DOHH2 (cell line): ENCODE measurements around the gene BNC2.

Source experiments
- H3F3A ChIP-seq: fragments of 200-600 bp; sonication (generic), shearing (Covaris generic); 2 replicates; pipeline ENCODE4 v1.6.0; 2016; ENCODE audit warnings: antibody characterized with exemption, mild to moderate bottlenecking; ENCODE audit not compliant: control insufficient read depth, insufficient read depth
- H3K27ac ChIP-seq: fragments of 200-600 bp; sonication (generic); 2 replicates; pipeline ENCODE4 v1.5.1; 2014; ENCODE audit warnings: low read depth, mild to moderate bottlenecking, low read length, moderate library complexity
- H3K27me3 ChIP-seq: fragments of 200-600 bp; sonication (generic); 2 replicates; pipeline ENCODE4 v1.6.1; 2014; ENCODE audit warnings: mild to moderate bottlenecking, low read length, mixed read lengths; ENCODE audit not compliant: control insufficient read depth
- H3K36me3 ChIP-seq: fragments of 200-600 bp; sonication (generic); 2 replicates; pipeline ENCODE4 v1.6.1; 2014; ENCODE audit warnings: mild to moderate bottlenecking, low read length, moderate library complexity, mixed read lengths; ENCODE audit not compliant: control insufficient read depth
- H3K4me1 ChIP-seq: fragments of 200-600 bp; sonication (generic); 2 replicates; pipeline ENCODE4 v1.6.1; 2014; ENCODE audit warnings: mild to moderate bottlenecking, low read length, mixed read lengths; ENCODE audit not compliant: control insufficient read depth
- H3K4me2 ChIP-seq: fragments of 200-600 bp; sonication (generic); 2 replicates; pipeline ENCODE4 v1.6.0; 2014; ENCODE audit warnings: mild to moderate bottlenecking, low read length, moderate library complexity
- H3K4me3 ChIP-seq: fragments of 200-600 bp; sonication (generic); 2 replicates; pipeline ENCODE4 v1.5.1; 2014; ENCODE audit warnings: mild to moderate bottlenecking, low read length, mixed read lengths
- H3K79me2 ChIP-seq: fragments of 200-600 bp; sonication (generic); 2 replicates; pipeline ENCODE4 v1.6.1; 2014; ENCODE audit warnings: mild to moderate bottlenecking, low read length, mixed read lengths; ENCODE audit not compliant: control insufficient read depth
- H3K9me2 ChIP-seq: fragments of 200-600 bp; sonication (generic); replicated peaks from 2 replicates; pipeline ENCODE4 v1.6.1; 2014; ENCODE audit warnings: mild to moderate bottlenecking, low read length, mixed read lengths; ENCODE audit not compliant: control insufficient read depth
- H3K9me3 ChIP-seq: fragments of 200-600 bp; sonication (generic); 2 replicates; pipeline ENCODE4 v1.6.1; 2014; ENCODE audit warnings: antibody characterized with exemption, low read length, mixed read lengths; ENCODE audit not compliant: control insufficient read depth, insufficient read depth
- H4K20me1 ChIP-seq: fragments of 200-600 bp; sonication (generic); 2 replicates; pipeline ENCODE4 v1.6.0; 2014; ENCODE audit warnings: low read depth, mild to moderate bottlenecking, antibody characterized with exemption, low read length, moderate library complexity; ENCODE audit not compliant: control insufficient read depth, insufficient read depth
- CTCF ChIP-seq: fragments of 200-600 bp; sonication (generic); IDR thresholded peaks from one replicate; pipeline ENCODE4 v1.5.1; 2014; ENCODE audit warnings: antibody characterized with exemption, mild to moderate bottlenecking, low read depth, low read length; ENCODE audit not compliant: poor library complexity, severe bottlenecking
- EZH2phosphoT487 ChIP-seq: fragments of 200-600 bp; sonication (generic); IDR thresholded peaks from 2 replicates; pipeline ENCODE4 v1.6.1; 2017; ENCODE audit warnings: borderline replicate concordance, mild to moderate bottlenecking, antibody characterized with exemption, low read length, moderate library complexity, mixed read lengths

BNC2 gene

GRCh38 chr9:16752601-16753000, 117.9 kb downstream of the BNC2 start:
- Histone ChIP-seq H3K79me2 (no peaks in the 10 kb centered on the region), H3K9me2 (no peaks in the 10 kb centered on the region), H4K20me1 (no peaks in the 10 kb centered on the region), H3K4me3 (no peak overlapping the region), H3K4me1 (no peaks in the 10 kb centered on the region), H3K27me3 (no peaks in the 10 kb centered on the region), H3K4me2 (no peak overlapping the region), H3K9me3 (no peaks in the 10 kb centered on the region), H3F3A (no peaks in the 10 kb centered on the region), H3K27ac (no peak overlapping the region), H3K36me3 (no peaks in the 10 kb centered on the region)
- no peak for TF ChIP-seq CTCF
- TF ChIP-seq EZH2phosphoT487 = no peak

- Histone ChIP-seq H3K4me3 (no peak overlapping the region), H3K9me3 (no peaks in the 10 kb centered on the region), H3K79me2 (no peaks in the 10 kb centered on the region), H3K4me1 (no peaks in the 10 kb centered on the region), H3K4me2 (no peak overlapping the region), H3K27me3 (no peaks in the 10 kb centered on the region), H3K27ac (no peak overlapping the region), H4K20me1 (no peaks in the 10 kb centered on the region), H3F3A (no peaks in the 10 kb centered on the region), H3K9me2 (no peaks in the 10 kb centered on the region), H3K36me3 (no peaks in the 10 kb centered on the region)
- TF ChIP-seq CTCF = no peak
Measured at GRCh38 chr9:16750553-16750952, 119.9 kb downstream of the BNC2 start.

GRCh38 chr9:16745359-16745758, 125.1 kb downstream of the BNC2 start:
- H3K4me3 ChIP-seq = no peak overlapping the region
- TF ChIP-seq CTCF = no peak
- no peak for TF ChIP-seq EZH2phosphoT487

GRCh38 chr9:16744394-16744793, 126.1 kb downstream of the BNC2 start:
- TF ChIP-seq CTCF (no peak), EZH2phosphoT487 (no peak)

More at GRCh38 chr9:16745359-16745758, 125.1 kb downstream of the BNC2 start:
- no peaks in the 10 kb centered on the region for H3K9me3 ChIP-seq
- H3K27ac ChIP-seq = no peak overlapping the region
- H3K79me2 ChIP-seq = no peaks in the 10 kb centered on the region
- no peaks in the 10 kb centered on the region for H3K4me1 ChIP-seq
- no peaks in the 10 kb centered on the region for H3K27me3 ChIP-seq
- no peaks in the 10 kb centered on the region for H3K9me2 ChIP-seq
- H3K36me3 ChIP-seq = no peaks in the 10 kb centered on the region
- no peak overlapping the region for H3K4me2 ChIP-seq
- H4K20me1 ChIP-seq = no peaks in the 10 kb centered on the region
- H3F3A ChIP-seq = no peaks in the 10 kb centered on the region

More at GRCh38 chr9:16744394-16744793, 126.1 kb downstream of the BNC2 start:
- no peak overlapping the region for H3K4me3 ChIP-seq
- H3K36me3 ChIP-seq = no peaks in the 10 kb centered on the region
- H3K27ac ChIP-seq = no peak overlapping the region
- no peaks in the 10 kb centered on the region for H3K79me2 ChIP-seq
- H3K4me1 ChIP-seq = no peaks in the 10 kb centered on the region
- no peaks in the 10 kb centered on the region for H4K20me1 ChIP-seq
- no peak overlapping the region for H3K4me2 ChIP-seq
- no peaks in the 10 kb centered on the region for H3K9me3 ChIP-seq
- H3K9me2 ChIP-seq = no peaks in the 10 kb centered on the region
- H3K27me3 ChIP-seq = no peaks in the 10 kb centered on the region
- no peaks in the 10 kb centered on the region for H3F3A ChIP-seq
